ENCODE data around the gene NAT10. TPM values are rescaled to one million over a fixed set of nuclear protein-coding genes. Genes with fewer than 3 reads are reported as not detected.

Gene NAT10
- polyA plus RNA-seq, 1 donor from 2014 or later: 12.7 TPM

DNA sequence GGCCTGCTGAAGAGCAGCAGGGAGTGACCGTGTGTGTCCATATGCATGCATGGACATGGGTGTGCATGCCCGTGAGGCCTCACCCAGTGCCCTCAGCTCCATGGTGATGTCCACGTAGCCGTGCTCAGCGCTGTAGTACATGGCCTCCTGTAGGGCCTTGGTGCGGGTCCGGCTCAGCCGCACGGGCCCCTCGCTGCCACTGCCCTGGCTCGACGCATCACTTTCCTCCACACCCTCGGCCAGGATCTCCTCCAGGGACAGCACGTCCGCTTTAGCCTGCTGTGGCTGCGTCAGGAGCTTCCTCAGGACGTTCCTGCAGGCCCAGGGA lies 57.0 kb downstream of the NAT10 start:
- no peak overlapping the region for H3K9ac ChIP-seq (ENCODE audit: low read length)
- H2AFZ ChIP-seq (ENCODE audit: low read depth, low read length): no peak overlapping the region
- H3K79me2 ChIP-seq (replicated peaks; ENCODE audit: insufficient read depth, low read length): no peaks in the 10 kb centered on the region
- no peak overlapping the region for H3K4me2 ChIP-seq (ENCODE audit: low read length)
- H3K9me3 ChIP-seq (ENCODE audit: low read length): no peaks in the 10 kb centered on the region
- H4K20me1 ChIP-seq (ENCODE audit: insufficient read depth): no peaks in the 10 kb centered on the region
- no peak overlapping the region for H3K4me3 ChIP-seq (ENCODE audit: low read length)
- H3K27me3 ChIP-seq (ENCODE audit: insufficient read depth, low read depth, low read length): no peaks in the 10 kb centered on the region
- no peaks in the 10 kb centered on the region for H3F3A ChIP-seq (ENCODE audit: insufficient read depth, low read length, poor library complexity, severe bottlenecking)
- no peaks in the 10 kb centered on the region for H3K36me3 ChIP-seq (ENCODE audit: insufficient read depth, low read length)
- no peak overlapping the region for H3K27ac ChIP-seq (ENCODE audit: low read length)
- H3K9me2 ChIP-seq (ENCODE audit: insufficient read depth, low read length): no peaks in the 10 kb centered on the region
- TF ChIP-seq EZH2 (IDR thresholded peaks at IDR 0.05; ENCODE audit: borderline replicate concordance, insufficient read depth, low read length, poor library complexity, severe bottlenecking) (no peak), TAF1 (IDR thresholded peaks at IDR 0.05; ENCODE audit: low read depth) (no peak), POLR2AphosphoS5 (IDR thresholded peaks at IDR 0.05) (no peak), MXI1 (conservative IDR thresholded peaks at IDR 0.05; ENCODE audit: poor library complexity, severe bottlenecking) (no peak), SMC3 (conservative IDR thresholded peaks at IDR 0.05; ENCODE audit: poor library complexity) (no peak), EP300 (conservative IDR thresholded peaks at IDR 0.05; ENCODE audit: poor library complexity, severe bottlenecking) (no peak)
- TF ChIP-seq, protein P1, sequence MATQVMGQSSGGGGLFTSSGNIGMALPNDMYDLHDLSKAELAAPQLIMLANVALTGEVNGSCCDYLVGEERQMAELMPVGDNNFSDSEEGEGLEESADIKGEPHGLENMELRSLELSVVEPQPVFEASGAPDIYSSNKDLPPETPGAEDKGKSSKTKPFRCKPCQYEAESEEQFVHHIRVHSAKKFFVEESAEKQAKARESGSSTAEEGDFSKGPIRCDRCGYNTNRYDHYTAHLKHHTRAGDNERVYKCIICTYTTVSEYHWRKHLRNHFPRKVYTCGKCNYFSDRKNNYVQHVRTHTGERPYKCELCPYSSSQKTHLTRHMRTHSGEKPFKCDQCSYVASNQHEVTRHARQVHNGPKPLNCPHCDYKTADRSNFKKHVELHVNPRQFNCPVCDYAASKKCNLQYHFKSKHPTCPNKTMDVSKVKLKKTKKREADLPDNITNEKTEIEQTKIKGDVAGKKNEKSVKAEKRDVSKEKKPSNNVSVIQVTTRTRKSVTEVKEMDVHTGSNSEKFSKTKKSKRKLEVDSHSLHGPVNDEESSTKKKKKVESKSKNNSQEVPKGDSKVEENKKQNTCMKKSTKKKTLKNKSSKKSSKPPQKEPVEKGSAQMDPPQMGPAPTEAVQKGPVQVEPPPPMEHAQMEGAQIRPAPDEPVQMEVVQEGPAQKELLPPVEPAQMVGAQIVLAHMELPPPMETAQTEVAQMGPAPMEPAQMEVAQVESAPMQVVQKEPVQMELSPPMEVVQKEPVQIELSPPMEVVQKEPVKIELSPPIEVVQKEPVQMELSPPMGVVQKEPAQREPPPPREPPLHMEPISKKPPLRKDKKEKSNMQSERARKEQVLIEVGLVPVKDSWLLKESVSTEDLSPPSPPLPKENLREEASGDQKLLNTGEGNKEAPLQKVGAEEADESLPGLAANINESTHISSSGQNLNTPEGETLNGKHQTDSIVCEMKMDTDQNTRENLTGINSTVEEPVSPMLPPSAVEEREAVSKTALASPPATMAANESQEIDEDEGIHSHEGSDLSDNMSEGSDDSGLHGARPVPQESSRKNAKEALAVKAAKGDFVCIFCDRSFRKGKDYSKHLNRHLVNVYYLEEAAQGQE (IDR thresholded peaks at IDR 0.05; ENCODE audit: borderline replicate concordance): no peak

DNA sequence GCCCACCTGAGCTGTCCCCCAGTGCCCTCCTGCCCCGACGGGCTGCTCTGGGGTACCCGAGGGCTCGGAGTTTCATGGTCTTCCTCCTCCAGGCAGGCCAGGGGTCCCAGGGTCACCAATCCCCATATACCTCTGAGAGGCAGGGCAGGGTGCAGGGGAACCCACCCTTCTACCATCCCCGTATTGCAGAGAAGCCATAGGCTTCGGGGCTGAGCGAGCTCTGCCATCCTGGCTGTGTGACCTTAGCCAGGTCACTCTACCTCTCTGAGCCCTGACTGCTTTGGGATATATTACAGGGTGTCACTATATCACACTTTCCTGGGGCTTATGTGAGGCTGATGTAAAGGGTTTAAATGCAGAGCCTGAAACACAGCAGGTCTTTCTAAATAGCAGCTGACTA lies 57.4 kb downstream of the NAT10 start:
- H3K27ac ChIP-seq (ENCODE audit: low read length): no peak overlapping the region
- TF ChIP-seq SMC3 (conservative IDR thresholded peaks at IDR 0.05; ENCODE audit: poor library complexity): no peak
- TF ChIP-seq TAF1 (IDR thresholded peaks at IDR 0.05; ENCODE audit: low read depth): no peak
- TF ChIP-seq EZH2 (IDR thresholded peaks at IDR 0.05; ENCODE audit: borderline replicate concordance, insufficient read depth, low read length, poor library complexity, severe bottlenecking): no peak
- no peak for TF ChIP-seq POLR2AphosphoS5 (IDR thresholded peaks at IDR 0.05)
- TF ChIP-seq EP300 (conservative IDR thresholded peaks at IDR 0.05; ENCODE audit: poor library complexity, severe bottlenecking): no peak
- TF ChIP-seq, protein P1 (IDR thresholded peaks at IDR 0.05; ENCODE audit: borderline replicate concordance): no peak
- TF ChIP-seq MXI1 (conservative IDR thresholded peaks at IDR 0.05; ENCODE audit: poor library complexity, severe bottlenecking): no peak
- TF ChIP-seq, protein P2, sequence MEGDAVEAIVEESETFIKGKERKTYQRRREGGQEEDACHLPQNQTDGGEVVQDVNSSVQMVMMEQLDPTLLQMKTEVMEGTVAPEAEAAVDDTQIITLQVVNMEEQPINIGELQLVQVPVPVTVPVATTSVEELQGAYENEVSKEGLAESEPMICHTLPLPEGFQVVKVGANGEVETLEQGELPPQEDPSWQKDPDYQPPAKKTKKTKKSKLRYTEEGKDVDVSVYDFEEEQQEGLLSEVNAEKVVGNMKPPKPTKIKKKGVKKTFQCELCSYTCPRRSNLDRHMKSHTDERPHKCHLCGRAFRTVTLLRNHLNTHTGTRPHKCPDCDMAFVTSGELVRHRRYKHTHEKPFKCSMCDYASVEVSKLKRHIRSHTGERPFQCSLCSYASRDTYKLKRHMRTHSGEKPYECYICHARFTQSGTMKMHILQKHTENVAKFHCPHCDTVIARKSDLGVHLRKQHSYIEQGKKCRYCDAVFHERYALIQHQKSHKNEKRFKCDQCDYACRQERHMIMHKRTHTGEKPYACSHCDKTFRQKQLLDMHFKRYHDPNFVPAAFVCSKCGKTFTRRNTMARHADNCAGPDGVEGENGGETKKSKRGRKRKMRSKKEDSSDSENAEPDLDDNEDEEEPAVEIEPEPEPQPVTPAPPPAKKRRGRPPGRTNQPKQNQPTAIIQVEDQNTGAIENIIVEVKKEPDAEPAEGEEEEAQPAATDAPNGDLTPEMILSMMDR (IDR thresholded peaks at IDR 0.05; ENCODE audit: poor library complexity, severe bottlenecking): no peak
- TF ChIP-seq RAD21 (conservative IDR thresholded peaks at IDR 0.05): no peak
- H2AFZ ChIP-seq (ENCODE audit: low read depth, low read length): no peak overlapping the region
- H3K27me3 ChIP-seq (ENCODE audit: insufficient read depth, low read depth, low read length): no peaks in the 10 kb centered on the region
- no peaks in the 10 kb centered on the region for H3F3A ChIP-seq (ENCODE audit: insufficient read depth, low read length, poor library complexity, severe bottlenecking)
- no peaks in the 10 kb centered on the region for H4K20me1 ChIP-seq (ENCODE audit: insufficient read depth)
- no peak overlapping the region for H3K9ac ChIP-seq (ENCODE audit: low read length)
- no peaks in the 10 kb centered on the region for H3K9me2 ChIP-seq (ENCODE audit: insufficient read depth, low read length)
- H3K79me2 ChIP-seq (replicated peaks; ENCODE audit: insufficient read depth, low read length): no peaks in the 10 kb centered on the region
- H3K9me3 ChIP-seq (ENCODE audit: low read length): no peaks in the 10 kb centered on the region
- no peaks in the 10 kb centered on the region for H3K36me3 ChIP-seq (ENCODE audit: insufficient read depth, low read length)
- no peak overlapping the region for H3K4me3 ChIP-seq (ENCODE audit: low read length)
- H3K4me2 ChIP-seq (ENCODE audit: low read length): no peak overlapping the region

All from neural cell (in vitro differentiated cells).